Stomach (tissue), 4 donors: Measurements from ENCODE around the gene CDH23.

Experiments used
- CTCF ChIP-seq, 7 experiments: fragments of 450-650 bp in 4 of 7; fragments of 200-600 bp in 3 of 7; sonication (generic) in 3 of 7; IDR thresholded peaks; one replicate each; pipeline ENCODE4 v1.5.1; 2016 to 2019; ENCODE audit warnings: antibody characterized with exemption in 7 of 7, control low read depth in 2 of 7, mild to moderate bottlenecking in 1 of 7
- EP300 ChIP-seq: sonication (generic); formaldehyde crosslinking; IDR thresholded peaks from one replicate; pipeline ENCODE4 v1.6.1; 2017; ENCODE audit warnings: antibody characterized with exemption
- POLR2A ChIP-seq, 4 donors: fragments of 450-650 bp; IDR thresholded peaks; one replicate each; pipeline ENCODE4 v1.6.1; 2016; ENCODE audit warnings: antibody characterized with exemption in 4 of 4, control low read depth in 2 of 4, mild to moderate bottlenecking in 1 of 4, moderate library complexity in 1 of 4
- POLR2AphosphoS5 ChIP-seq, 3 donors: sonication (generic); formaldehyde crosslinking; IDR thresholded peaks; one replicate each; pipeline ENCODE4 v1.6.1; 2016; ENCODE audit warnings: antibody characterized with exemption in 3 of 3

- no peak for TF ChIP-seq CTCF (IDR thresholded peaks at IDR 0.05)
- no peak for TF ChIP-seq POLR2A (IDR thresholded peaks at IDR 0.05)
- no peak for TF ChIP-seq EP300
- TF ChIP-seq POLR2AphosphoS5 (IDR thresholded peaks at IDR 0.05): no peak
Measured at GRCh38 chr10:71698737-71699136, 302.0 kb downstream of the CDH23 start.
